ENCODE results near the gene CCDC85A. TPM values are rescaled to one million over a fixed set of nuclear protein-coding genes. Genes with fewer than 3 reads are reported as not detected.

The CCDC85A gene
- total RNA-seq, 1 experiment from 2014 or later: 0.10 TPM

DNA sequence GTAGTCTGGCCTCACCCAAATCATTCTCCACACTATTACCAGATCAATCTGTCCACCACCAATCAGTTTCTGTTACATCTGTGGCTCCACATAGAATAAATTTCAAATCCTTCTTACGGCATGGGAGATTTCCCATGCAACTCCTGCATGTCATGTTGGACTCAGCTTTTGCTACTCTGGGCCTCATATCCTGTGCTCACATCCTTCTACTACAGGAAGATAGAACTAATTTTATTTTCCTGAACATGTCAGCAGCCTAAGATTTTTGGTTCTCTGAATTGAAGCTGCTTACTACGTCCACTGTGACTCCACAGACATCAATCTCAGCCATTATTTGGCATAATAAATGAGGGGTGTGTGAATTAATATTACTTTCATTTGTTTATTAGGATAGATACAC, 181.1 kb downstream of the CCDC85A start (continued):
- no peak for TF ChIP-seq ELF1 (IDR thresholded peaks at IDR 0.05; ENCODE audit: borderline replicate concordance, low read depth)
- TF ChIP-seq, protein P1, sequence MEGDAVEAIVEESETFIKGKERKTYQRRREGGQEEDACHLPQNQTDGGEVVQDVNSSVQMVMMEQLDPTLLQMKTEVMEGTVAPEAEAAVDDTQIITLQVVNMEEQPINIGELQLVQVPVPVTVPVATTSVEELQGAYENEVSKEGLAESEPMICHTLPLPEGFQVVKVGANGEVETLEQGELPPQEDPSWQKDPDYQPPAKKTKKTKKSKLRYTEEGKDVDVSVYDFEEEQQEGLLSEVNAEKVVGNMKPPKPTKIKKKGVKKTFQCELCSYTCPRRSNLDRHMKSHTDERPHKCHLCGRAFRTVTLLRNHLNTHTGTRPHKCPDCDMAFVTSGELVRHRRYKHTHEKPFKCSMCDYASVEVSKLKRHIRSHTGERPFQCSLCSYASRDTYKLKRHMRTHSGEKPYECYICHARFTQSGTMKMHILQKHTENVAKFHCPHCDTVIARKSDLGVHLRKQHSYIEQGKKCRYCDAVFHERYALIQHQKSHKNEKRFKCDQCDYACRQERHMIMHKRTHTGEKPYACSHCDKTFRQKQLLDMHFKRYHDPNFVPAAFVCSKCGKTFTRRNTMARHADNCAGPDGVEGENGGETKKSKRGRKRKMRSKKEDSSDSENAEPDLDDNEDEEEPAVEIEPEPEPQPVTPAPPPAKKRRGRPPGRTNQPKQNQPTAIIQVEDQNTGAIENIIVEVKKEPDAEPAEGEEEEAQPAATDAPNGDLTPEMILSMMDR (IDR thresholded peaks at IDR 0.05 in 2 of 3, conservative IDR thresholded peaks at IDR 0.05 in 1 of 3; ENCODE audit: borderline replicate concordance in 1 of 3, insufficient read depth in 1 of 3, low read depth in 2 of 3, low read length in 2 of 3): no peak
- TF ChIP-seq, protein P2, sequence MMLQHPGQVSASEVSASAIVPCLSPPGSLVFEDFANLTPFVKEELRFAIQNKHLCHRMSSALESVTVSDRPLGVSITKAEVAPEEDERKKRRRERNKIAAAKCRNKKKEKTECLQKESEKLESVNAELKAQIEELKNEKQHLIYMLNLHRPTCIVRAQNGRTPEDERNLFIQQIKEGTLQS (IDR thresholded peaks at IDR 0.05): no peak

DNA sequence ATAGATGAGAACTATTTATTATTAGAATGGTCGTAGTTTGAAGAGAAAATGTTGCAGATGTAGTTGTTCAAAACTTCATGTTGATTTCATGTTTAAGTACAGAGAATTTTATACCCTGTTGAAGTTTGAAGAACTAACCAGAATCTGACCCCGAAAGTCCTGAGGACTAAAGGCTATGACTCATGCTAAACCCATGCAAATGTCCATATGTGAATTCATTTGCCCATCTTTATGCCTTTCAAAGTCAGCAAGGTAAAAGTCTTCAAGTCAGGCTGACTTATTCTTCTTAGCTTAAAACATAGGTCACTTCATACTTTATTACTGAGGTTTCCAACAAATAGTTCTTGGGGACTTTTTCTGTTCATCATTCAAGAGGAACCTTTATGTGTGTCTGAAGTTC, 185.5 kb downstream of the CCDC85A start:
- Histone ChIP-seq H3K9me3 (ENCODE audit: control insufficient read depth in 1 of 2, insufficient read depth in 1 of 2, low read depth in 1 of 2, low read length in 2 of 2) (no peaks in the 10 kb centered on the region), H3K27ac (ENCODE audit: low read depth, low read length) (no peak overlapping the region), H3K9me2 (ENCODE audit: insufficient read depth) (no peaks in the 10 kb centered on the region), H3K27me3 (ENCODE audit: insufficient read depth, low read length) (no peaks in the 10 kb centered on the region), H3K9ac (ENCODE audit: low read length) (no peak overlapping the region), H3K4me2 (ENCODE audit: low read length) (no peak overlapping the region), H3K4me3 (replicated peaks in 1 of 2; ENCODE audit: low read depth in 1 of 2, low read length in 2 of 2) (no peak overlapping the region), H4K20me1 (ENCODE audit: insufficient read depth) (no peaks in the 10 kb centered on the region), H3K36me3 (ENCODE audit: control insufficient read depth in 1 of 2, insufficient read depth in 2 of 2, low read length in 2 of 2) (no peaks in the 10 kb centered on the region), H2AFZ (ENCODE audit: low read depth, low read length, poor library complexity, severe bottlenecking) (no peak overlapping the region), H3K79me2 (ENCODE audit: insufficient read depth, low read length) (no peaks in the 10 kb centered on the region), H3K4me1 (ENCODE audit: control insufficient read depth in 1 of 2, insufficient read depth in 2 of 2, low read length in 2 of 2) (no peaks in the 10 kb centered on the region)
- intact Hi-C loops (cut with micrococcal nuclease): no loop called here
- TF ChIP-seq RAD21 (IDR thresholded peaks at IDR 0.05; ENCODE audit: low read depth): no peak
- TF ChIP-seq YY1 (IDR thresholded peaks at IDR 0.05; ENCODE audit: extremely low read depth, insufficient replicate concordance, low read depth, low read length): no peak
- TF ChIP-seq, protein P3, sequence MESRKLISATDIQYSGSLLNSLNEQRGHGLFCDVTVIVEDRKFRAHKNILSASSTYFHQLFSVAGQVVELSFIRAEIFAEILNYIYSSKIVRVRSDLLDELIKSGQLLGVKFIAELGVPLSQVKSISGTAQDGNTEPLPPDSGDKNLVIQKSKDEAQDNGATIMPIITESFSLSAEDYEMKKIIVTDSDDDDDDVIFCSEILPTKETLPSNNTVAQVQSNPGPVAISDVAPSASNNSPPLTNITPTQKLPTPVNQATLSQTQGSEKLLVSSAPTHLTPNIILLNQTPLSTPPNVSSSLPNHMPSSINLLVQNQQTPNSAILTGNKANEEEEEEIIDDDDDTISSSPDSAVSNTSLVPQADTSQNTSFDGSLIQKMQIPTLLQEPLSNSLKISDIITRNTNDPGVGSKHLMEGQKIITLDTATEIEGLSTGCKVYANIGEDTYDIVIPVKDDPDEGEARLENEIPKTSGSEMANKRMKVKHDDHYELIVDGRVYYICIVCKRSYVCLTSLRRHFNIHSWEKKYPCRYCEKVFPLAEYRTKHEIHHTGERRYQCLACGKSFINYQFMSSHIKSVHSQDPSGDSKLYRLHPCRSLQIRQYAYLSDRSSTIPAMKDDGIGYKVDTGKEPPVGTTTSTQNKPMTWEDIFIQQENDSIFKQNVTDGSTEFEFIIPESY (IDR thresholded peaks at IDR 0.05; ENCODE audit: extremely low read depth, insufficient replicate concordance, low read length): no peak
- no peak for TF ChIP-seq ZNF274 (IDR thresholded peaks at IDR 0.05; ENCODE audit: low read depth, low read length)
- TF ChIP-seq, protein P2 (IDR thresholded peaks at IDR 0.05): no peak
- no peak for TF ChIP-seq TCF7L2 (IDR thresholded peaks at IDR 0.05; ENCODE audit: borderline replicate concordance, extremely low read depth, insufficient read depth, insufficient read length)
- no peak for TF ChIP-seq EGR1 (IDR thresholded peaks at IDR 0.05; ENCODE audit: low read depth)
- TF ChIP-seq EZH2 (IDR thresholded peaks at IDR 0.05): no peak
- TF ChIP-seq ELF1 (IDR thresholded peaks at IDR 0.05; ENCODE audit: borderline replicate concordance, low read depth): no peak
- TF ChIP-seq EZH2phosphoT487 (IDR thresholded peaks at IDR 0.05; ENCODE audit: borderline replicate concordance): no peak
- no peak for TF ChIP-seq SIN3A (IDR thresholded peaks at IDR 0.05; ENCODE audit: low read depth)
- TF ChIP-seq CBX3 (IDR thresholded peaks at IDR 0.05; ENCODE audit: low read depth): no peak
- no peak for TF ChIP-seq POLR2A (IDR thresholded peaks at IDR 0.05; ENCODE audit: borderline replicate concordance, extremely low read depth, insufficient read depth, insufficient read length)
- DNase-seq (ENCODE audit: low read depth, low spot score): no peak
- RAD21 ChIA-PET (ENCODE audit: low non-redundant PET in 1 of 2, low total read pairs in 2 of 2, uncharacterized antibody in 2 of 2, unreplicated experiment in 2 of 2): no interaction called here
- BruUV-seq (replicated peaks): no TSS peak
- POLR2A ChIA-PET: no interaction called here
- CTCF ChIA-PET: no interaction called here
- ATAC-seq: no peak

Data from HCT116 (cell line).